GM23338 (cell line): Measurements from ENCODE around the gene SNX21.

ENCODE experiments used
- CTCF ChIP-seq, 2 experiments: fragments of 200-600 bp in 1 of 2; sonication (generic) in 1 of 2; conservative IDR thresholded peaks; 2 replicates each; pipeline versions ENCODE4 v1.5.1 to v1.6.1; 2016 to 2017; ENCODE audit warnings: antibody characterized with exemption in 2 of 2, low read depth in 2 of 2, mild to moderate bottlenecking in 2 of 2, moderate library complexity in 1 of 2
- EZH2phosphoT487 ChIP-seq: fragments of 200-600 bp; sonication (generic); IDR thresholded peaks from one replicate; pipeline ENCODE4 v1.8.1; 2018; ENCODE audit warnings: antibody characterized with exemption; ENCODE audit not compliant: unreplicated experiment

- TF ChIP-seq CTCF (conservative IDR thresholded peaks at IDR 0.05; ENCODE audit: low read depth in 2 of 2) (no peak), EZH2phosphoT487 (no peak)
Measured at GRCh38 chr20:45878076-45878761, 44.6 kb downstream of the SNX21 start.
